Thyroid gland (tissue), 4 donors: Measurements from ENCODE around the gene MLANA.

Experiments used
- CTCF ChIP-seq, 6 experiments: fragments of 200-600 bp in 3 of 6; fragments of 450-650 bp in 3 of 6; sonication (generic) in 3 of 6; IDR thresholded peaks; one replicate each; pipeline ENCODE4 v1.5.1; 2016 to 2019; ENCODE audit warnings: antibody characterized with exemption in 6 of 6, mild to moderate bottlenecking in 2 of 6, inconsistent platforms in 1 of 6, moderate library complexity in 1 of 6
- POLR2A ChIP-seq, 2 donors: fragments of 450-650 bp; IDR thresholded peaks; one replicate each; pipeline ENCODE4 v1.6.1; 2017; ENCODE audit warnings: antibody characterized with exemption in 2 of 2, mild to moderate bottlenecking in 2 of 2, moderate library complexity in 1 of 2

GRCh38 chr9:5870020-5870339, 20.7 kb upstream of the MLANA start:
- TF ChIP-seq CTCF (IDR thresholded peaks at IDR 0.05) (no peak), POLR2A (IDR thresholded peaks at IDR 0.05) (no peak)
